Esophagus muscularis mucosa (tissue), 4 donors: ENCODE data around the gene CORO7. TPM values are rescaled to one million over a fixed set of nuclear protein-coding genes. Genes with fewer than 3 reads are reported as not detected.

Experiments
- DNase-seq: peaks from one replicate; pipeline ENCODE4 v3.0.0-alpha.2; 2017; ENCODE audit errors: extremely low spot score
- H3K27ac ChIP-seq, 4 donors: fragments of 200-600 bp; sonication (generic); replicated peaks in 1 of 4; 1 replicate in 3 of 4; 2 replicates in 1 of 4; pipeline ENCODE4 v1.5.1; 2016 to 2019; ENCODE audit warnings: mild to moderate bottlenecking in 1 of 4
- H3K27me3 ChIP-seq, 4 donors: fragments of 200-600 bp; sonication (generic); one replicate each; pipeline versions ENCODE4 v1.5.1 to v1.6.0; 2016 to 2019
- H3K36me3 ChIP-seq, 4 donors: fragments of 200-600 bp; sonication (generic); one replicate each; pipeline ENCODE4 v1.5.1; 2016 to 2019
- H3K4me1 ChIP-seq, 4 donors: fragments of 200-600 bp; sonication (generic); one replicate each; pipeline ENCODE4 v1.5.1; 2016 to 2019
- H3K4me3 ChIP-seq, 4 donors: fragments of 200-600 bp; sonication (generic); 1 replicate in 2 of 4; 2 replicates in 2 of 4; pipeline ENCODE4 v1.5.1; 2016 to 2019; ENCODE audit warnings: mild to moderate bottlenecking in 4 of 4, moderate library complexity in 1 of 4
- H3K9me3 ChIP-seq, 4 donors: fragments of 200-600 bp; sonication (generic); 1 replicate in 3 of 4; 2 replicates in 1 of 4; pipeline ENCODE4 v1.5.1; 2016 to 2019
- CTCF ChIP-seq, 3 experiments: fragments of 200-600 bp in 2 of 3; fragments of 450-650 bp in 1 of 3; sonication (generic) in 2 of 3; IDR thresholded peaks; one replicate each; pipeline ENCODE4 v1.5.1; 2017 to 2019; ENCODE audit warnings: antibody characterized with exemption in 3 of 3, mild to moderate bottlenecking in 2 of 3, moderate library complexity in 1 of 3
- EP300 ChIP-seq: sonication (generic); formaldehyde crosslinking; IDR thresholded peaks from one replicate; pipeline ENCODE4 v1.6.1; 2017; ENCODE audit warnings: antibody characterized with exemption
- POLR2A ChIP-seq: fragments of 450-650 bp; IDR thresholded peaks from one replicate; pipeline ENCODE4 v1.6.1; 2017; ENCODE audit warnings: antibody characterized with exemption, moderate library complexity, mild to moderate bottlenecking, low read depth
- POLR2AphosphoS5 ChIP-seq, 2 donors: sonication (generic); formaldehyde crosslinking; IDR thresholded peaks; one replicate each; pipeline ENCODE4 v1.6.1; 2017; ENCODE audit warnings: antibody characterized with exemption in 2 of 2
- WGBS: methylation state at CpG from one replicate; pipeline ENCODE4 v1.1.5; 2018; 5-methylcytosine and 5-hydroxymethylcytosine counted together
- intact Hi-C: fragments of 100-400 bp; cut with DNase I; formaldehyde crosslinking; loops from one replicate; pipeline ENCODE4 v1.15.1; 2023
- total RNA-seq, 4 donors: library from RNA; depleted of rRNA; stranded (reverse); fragments of >200 nt; gene quantifications; one replicate each; pipeline versions ENCODE4 v1.1.0 to v1.2.1, GENCODE V29; 2016

The CORO7 gene
- total RNA-seq, 4 donors from 2014 or later = 11.6 to 24.6 (median 21.3) TPM

- Histone ChIP-seq H3K4me3 (no peak overlapping the region), H3K9me3 (no peaks in the 10 kb centered on the region), H3K36me3 (peaks cover 18 to 74% (median 69%) of the 10 kb centered on the region in 4 donors), H3K4me1 (peaks cover 4 to 54% (median 45%) of the 10 kb centered on the region in 4 donors), H3K27ac (no peak overlapping the region), H3K27me3 (no peaks in the 10 kb centered on the region)
- WGBS = 83% methylated on average over 14 of the region's 19 CpGs
- intact Hi-C loops = no loop called here
- DNase-seq = no peak
- TF ChIP-seq CTCF (IDR thresholded peaks at IDR 0.05) (no peak), EP300 (no peak), POLR2A (no peak), POLR2AphosphoS5 (IDR thresholded peaks at IDR 0.05) (no peak)
These were observed 7.1 kb downstream of the CORO7 start for GRCh38 chr16:4409081-4409932.

- Histone ChIP-seq H3K27me3 (no peaks in the 10 kb centered on the region), H3K4me1 (peaks cover 4 to 51% (median 44%) of the 10 kb centered on the region in 4 donors), H3K36me3 (peaks cover 18 to 82% (median 73%) of the 10 kb centered on the region in 4 donors), H3K9me3 (no peaks in the 10 kb centered on the region), H3K4me3 (no peak overlapping the region), H3K27ac (peak overlapping the region in 1 of 4 donors; percentile 42)
- WGBS = 87% methylated on average over 10 of the region's 10 CpGs
- intact Hi-C loops = no loop called here
- no peak for DNase-seq
- TF ChIP-seq CTCF (IDR thresholded peaks at IDR 0.05) = no peak
- no peak for TF ChIP-seq EP300
- TF ChIP-seq POLR2A = no peak
- no peak for TF ChIP-seq POLR2AphosphoS5 (IDR thresholded peaks at IDR 0.05)
These were observed 8.1 kb downstream of the CORO7 start for GRCh38 chr16:4408323-4408690.

GRCh38 chr16:4407543-4408322 lies 8.7 kb downstream of the CORO7 start:
- peaks cover 4 to 53% (median 45%) of the 10 kb centered on the region in 4 donors for H3K4me1 ChIP-seq
- no peak for DNase-seq

More at GRCh38 chr16:4407543-4408322, 8.7 kb downstream of the CORO7 start:
- no peak overlapping the region for H3K4me3 ChIP-seq
- no peaks in the 10 kb centered on the region for H3K9me3 ChIP-seq
- TF ChIP-seq EP300 (no peak), POLR2AphosphoS5 (IDR thresholded peaks at IDR 0.05) (no peak), POLR2A (no peak), CTCF (IDR thresholded peaks at IDR 0.05) (no peak)
- no peaks in the 10 kb centered on the region for H3K27me3 ChIP-seq
- intact Hi-C loops = no loop called here
- H3K36me3 ChIP-seq = peaks cover 18 to 82% (median 71%) of the 10 kb centered on the region in 4 donors
- H3K27ac ChIP-seq = peak overlapping the region in 1 of 4 donors; percentile 42
- 85% methylated on average over 17 of the region's 22 CpGs for WGBS
